Ovary (tissue), 9 donors: Measurements from ENCODE around the gene TAF11. TPM values are rescaled to one million over a fixed set of nuclear protein-coding genes. Genes with fewer than 3 reads are reported as not detected.

Experiments used
- DNase-seq, 5 donors: peaks; one replicate each; pipeline ENCODE4 v3.0.0-alpha.2; 2019 to 2020
- H3K27ac ChIP-seq, 2 donors: fragments of 200-600 bp; one replicate each; pipeline versions ENCODE4 v1.5.1 to v1.8.0; 2019 to 2022
- H3K27me3 ChIP-seq: fragments of 200-600 bp; one replicate; pipeline ENCODE4 v1.8.0; 2022
- H3K36me3 ChIP-seq: fragments of 200-600 bp; sonication (generic); one replicate; pipeline ENCODE4 v1.5.1; 2019
- H3K4me1 ChIP-seq: one replicate; pipeline ENCODE4 v1.8.1; 2013; ENCODE audit warnings: mild to moderate bottlenecking, moderate library complexity; ENCODE audit not compliant: insufficient read depth
- H3K4me3 ChIP-seq: fragments of 200-600 bp; sonication (generic); one replicate; pipeline ENCODE4 v1.5.1; 2017
- H3K9me3 ChIP-seq, 2 donors: fragments of 200-600 bp in 1 of 2; sonication (generic) in 1 of 2; one replicate each; pipeline versions ENCODE4 v1.5.1 to v1.8.1; 2013 to 2019; ENCODE audit warnings: mild to moderate bottlenecking in 1 of 2, moderate library complexity in 1 of 2
- EP300 ChIP-seq: sonication (generic); formaldehyde crosslinking; IDR thresholded peaks from one replicate; pipeline ENCODE4 v1.6.1; 2017; ENCODE audit warnings: antibody characterized with exemption
- POLR2A ChIP-seq: fragments of 450-650 bp; IDR thresholded peaks from one replicate; pipeline ENCODE4 v1.6.1; 2017; ENCODE audit warnings: antibody characterized with exemption, mild to moderate bottlenecking, moderate library complexity
- WGBS, 3 donors: extraction: QIAGEN DNeasy Blood & Tissue Kit in 1 of 3; methylation state at CpG; one replicate each; pipeline versions ENCODE4 v1.1.5 to v1.1.7; 2013 to 2017; 5-methylcytosine and 5-hydroxymethylcytosine counted together
- intact Hi-C, 4 donors: fragments of 100-400 bp; cut with DNase I; formaldehyde crosslinking; loops; one replicate each; pipeline versions ENCODE4 v1.11.0 to v1.15.1; 2022 to 2023
- polyA plus RNA-seq, 2 donors: library from polyadenylated mRNA; stranded (reverse); fragments of 200-250 nt in 1 of 2; fragments of 350-450 nt in 1 of 2; fragmentation: Illumina TruSeq in 1 of 2; extraction: RNeasy Lipid Tissue Mini Kit (QIAGEN cat#74804) in 1 of 2; gene quantifications; one replicate each; pipeline ENCODE4 v1.2.3, GENCODE V29; 2013 to 2014
- total RNA-seq, 7 donors: library from RNA; depleted of rRNA in 2 of 7; stranded (reverse); fragments of >200 nt in 2 of 7; fragmentation: NEBNext Ultra II Directional in 3 of 7; extraction: Animal tissue kit (Norgen Biotek cat#: 25700) in 3 of 7; gene quantifications; one replicate each; pipeline versions ENCODE4 v1.1.0 to v1.2.4, GENCODE V29; 2016 to 2023
- TF ChIP-seq, protein P1 (sequence below), 3 donors: fragments of 450-650 bp in 2 of 3; fragments of 200-600 bp in 1 of 3; IDR thresholded peaks; one replicate each; pipeline versions ENCODE4 v1.5.1 to v1.8.0; 2016 to 2022; ENCODE audit warnings: antibody characterized with exemption in 3 of 3, mild to moderate bottlenecking in 1 of 3
- donor health status: DM: no; HTN: no; CAD: no; lungs with moderate emphysema.
- donor health status: DM: no; HTN: no; CAD: no.
- donor health status: Bipolar disorder and iron deficiency.
- donor health status: DM: yes; HTN: yes; CAD: no.
- donor health status: DM: no; HTN: no; CAD: no.
- donor health status: DM: yes; HTN: yes; CAD: no.

TAF11 gene
- total and polyA plus RNA-seq, 9 donors: 16.0 to 30.8 (median 19.4) TPM

DNA sequence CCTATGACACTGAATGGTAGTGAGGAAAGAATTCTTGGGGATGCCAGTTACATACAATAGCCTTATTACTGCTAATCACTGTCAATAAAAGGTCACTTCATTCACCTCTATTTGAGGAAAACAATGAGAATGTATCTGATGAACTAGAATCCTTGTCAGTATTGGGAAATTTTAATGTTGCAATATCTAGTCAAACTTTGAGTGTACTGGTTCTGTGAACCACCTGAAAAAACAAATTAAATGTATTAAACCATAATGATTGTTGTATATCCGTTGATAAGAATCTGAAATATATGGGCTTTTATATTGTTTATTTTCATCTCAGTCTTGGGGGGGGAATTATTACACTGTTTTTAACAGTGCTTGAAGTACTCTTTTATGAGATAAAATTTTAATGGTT lies 10.6 kb downstream of the TAF11 start:
- WGBS, 3 donors: 84 to 89% (median 88%) methylated on average over 1 of the region's 1 CpG
- H3K9me3 ChIP-seq: no peaks in the 10 kb centered on the region
- H3K36me3 ChIP-seq: no peaks in the 10 kb centered on the region
- H3K27me3 ChIP-seq: no peaks in the 10 kb centered on the region
- intact Hi-C loops: no loop called here
- no peak for DNase-seq
- no peak overlapping the region for H3K27ac ChIP-seq
- TF ChIP-seq, protein P1, sequence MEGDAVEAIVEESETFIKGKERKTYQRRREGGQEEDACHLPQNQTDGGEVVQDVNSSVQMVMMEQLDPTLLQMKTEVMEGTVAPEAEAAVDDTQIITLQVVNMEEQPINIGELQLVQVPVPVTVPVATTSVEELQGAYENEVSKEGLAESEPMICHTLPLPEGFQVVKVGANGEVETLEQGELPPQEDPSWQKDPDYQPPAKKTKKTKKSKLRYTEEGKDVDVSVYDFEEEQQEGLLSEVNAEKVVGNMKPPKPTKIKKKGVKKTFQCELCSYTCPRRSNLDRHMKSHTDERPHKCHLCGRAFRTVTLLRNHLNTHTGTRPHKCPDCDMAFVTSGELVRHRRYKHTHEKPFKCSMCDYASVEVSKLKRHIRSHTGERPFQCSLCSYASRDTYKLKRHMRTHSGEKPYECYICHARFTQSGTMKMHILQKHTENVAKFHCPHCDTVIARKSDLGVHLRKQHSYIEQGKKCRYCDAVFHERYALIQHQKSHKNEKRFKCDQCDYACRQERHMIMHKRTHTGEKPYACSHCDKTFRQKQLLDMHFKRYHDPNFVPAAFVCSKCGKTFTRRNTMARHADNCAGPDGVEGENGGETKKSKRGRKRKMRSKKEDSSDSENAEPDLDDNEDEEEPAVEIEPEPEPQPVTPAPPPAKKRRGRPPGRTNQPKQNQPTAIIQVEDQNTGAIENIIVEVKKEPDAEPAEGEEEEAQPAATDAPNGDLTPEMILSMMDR (IDR thresholded peaks at IDR 0.05): no peak
- TF ChIP-seq EP300: no peak
- no peak for TF ChIP-seq POLR2A
- no peaks in the 10 kb centered on the region for H3K4me1 ChIP-seq
- no peak overlapping the region for H3K4me3 ChIP-seq

DNA sequence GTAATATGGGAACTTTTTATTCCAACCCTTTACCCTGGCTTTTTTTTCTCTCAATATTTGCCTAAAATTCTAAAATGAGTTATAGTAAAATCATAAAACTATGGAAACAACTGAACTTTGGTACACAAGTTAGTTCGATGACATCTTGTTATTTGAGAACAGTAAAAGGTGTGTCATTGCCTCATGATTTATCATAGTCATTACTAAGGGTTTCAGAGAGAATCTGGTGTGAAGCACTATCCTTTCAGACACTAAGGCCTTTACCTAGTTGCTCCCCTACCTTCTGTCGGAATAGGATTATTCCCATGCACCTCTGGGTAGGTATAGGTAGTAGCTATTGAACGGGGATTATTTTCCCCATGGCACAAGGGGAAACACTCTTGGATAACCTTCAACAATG lies 11.4 kb downstream of the TAF11 start:
- H3K36me3 ChIP-seq: no peaks in the 10 kb centered on the region
- no peaks in the 10 kb centered on the region for H3K4me1 ChIP-seq
- H3K9me3 ChIP-seq: no peaks in the 10 kb centered on the region
- H3K4me3 ChIP-seq: no peak overlapping the region
- TF ChIP-seq, protein P1 (IDR thresholded peaks at IDR 0.05): no peak
- TF ChIP-seq POLR2A: no peak
- no peak for TF ChIP-seq EP300
- DNase-seq: no peak
- intact Hi-C loops: no loop called here
- no peaks in the 10 kb centered on the region for H3K27me3 ChIP-seq
- 86 to 93% (median 91%) methylated on average over 3 of the region's 3 CpGs for WGBS, 3 donors
- H3K27ac ChIP-seq: no peak overlapping the region

DNA sequence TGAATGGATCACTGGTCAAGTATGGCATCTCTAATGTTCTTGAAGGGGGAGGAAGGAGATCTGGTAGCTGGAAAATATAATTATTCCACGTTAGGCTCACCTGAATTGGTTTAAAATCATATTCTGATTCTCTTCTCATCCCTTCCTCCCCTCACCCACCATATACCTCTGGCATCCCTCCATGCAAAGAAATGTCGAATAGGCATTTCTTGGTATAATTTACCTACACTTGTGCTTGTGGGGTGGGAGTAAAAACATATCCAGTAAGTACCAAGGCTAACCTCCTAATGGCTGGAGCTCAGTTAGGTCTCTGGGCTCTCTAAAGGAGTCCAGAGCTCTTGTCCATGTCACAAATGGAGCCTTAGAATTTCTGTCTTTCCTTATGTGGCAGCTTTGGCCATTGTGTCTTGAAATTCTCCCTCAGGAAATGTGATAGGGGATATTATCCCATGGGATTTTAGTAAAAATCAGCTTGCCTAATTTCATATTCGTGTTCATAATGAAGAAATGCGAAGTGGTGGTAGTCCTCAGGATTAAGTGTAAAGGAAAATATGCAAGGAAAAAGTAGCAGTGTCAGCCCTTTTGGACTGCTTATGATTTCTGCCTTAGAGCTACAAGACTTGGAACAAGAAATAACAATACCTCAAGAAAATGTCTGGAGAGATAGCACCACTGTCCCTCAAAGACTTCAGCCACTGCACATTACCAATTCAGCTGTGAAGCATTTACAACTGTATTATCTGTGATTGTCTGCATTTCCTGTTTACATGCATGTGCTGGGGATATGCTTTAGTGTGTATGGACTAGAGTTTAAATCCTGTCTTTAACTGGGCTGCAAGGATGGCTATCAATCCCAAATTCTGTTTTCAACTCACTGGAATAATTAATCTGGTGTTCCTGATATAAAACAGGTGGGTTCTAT lies 12.3 kb downstream of the TAF11 start:
- no peak for DNase-seq
- no peaks in the 10 kb centered on the region for H3K9me3 ChIP-seq
- H3K27me3 ChIP-seq: no peaks in the 10 kb centered on the region
- H3K27ac ChIP-seq: no peak overlapping the region
- no peaks in the 10 kb centered on the region for H3K4me1 ChIP-seq
- intact Hi-C loops: no loop called here
- H3K36me3 ChIP-seq: no peaks in the 10 kb centered on the region
- TF ChIP-seq EP300: no peak
- TF ChIP-seq, protein P1 (IDR thresholded peaks at IDR 0.05): no peak
- no peak for TF ChIP-seq POLR2A
- no peak overlapping the region for H3K4me3 ChIP-seq
- WGBS, 3 donors: 78 to 82% (median 79%) methylated on average over 4 of the region's 4 CpGs

DNA sequence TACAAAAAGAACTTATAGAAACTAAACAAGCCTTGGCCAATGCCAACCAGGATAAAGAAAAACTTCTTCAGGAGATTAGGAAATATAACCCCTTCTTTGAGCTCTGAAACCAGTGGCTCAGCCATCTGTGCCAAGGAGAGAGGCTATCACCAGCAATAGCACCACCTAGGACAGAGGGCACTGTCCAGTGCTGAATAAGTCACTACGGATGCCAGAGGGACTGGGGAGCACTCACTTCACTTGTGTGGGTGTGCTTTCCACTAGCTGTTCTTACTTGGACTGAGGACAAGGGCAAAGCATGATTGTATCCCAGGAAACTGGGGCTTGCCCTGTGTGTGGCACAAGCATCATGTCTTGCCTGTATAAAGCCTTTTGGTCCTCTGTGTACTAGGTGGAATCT lies 15.5 kb downstream of the TAF11 start:
- DNase-seq: no peak
- TF ChIP-seq POLR2A: no peak
- no peak for TF ChIP-seq EP300
- no peaks in the 10 kb centered on the region for H3K4me1 ChIP-seq
- 43 to 50% (median 45%) methylated on average over 1 of the region's 1 CpG for WGBS, 3 donors
- H3K4me3 ChIP-seq: no peak overlapping the region
- no peaks in the 10 kb centered on the region for H3K36me3 ChIP-seq
- H3K9me3 ChIP-seq: no peaks in the 10 kb centered on the region
- no peak overlapping the region for H3K27ac ChIP-seq
- H3K27me3 ChIP-seq: no peaks in the 10 kb centered on the region
- intact Hi-C loops: no loop called here

DNA sequence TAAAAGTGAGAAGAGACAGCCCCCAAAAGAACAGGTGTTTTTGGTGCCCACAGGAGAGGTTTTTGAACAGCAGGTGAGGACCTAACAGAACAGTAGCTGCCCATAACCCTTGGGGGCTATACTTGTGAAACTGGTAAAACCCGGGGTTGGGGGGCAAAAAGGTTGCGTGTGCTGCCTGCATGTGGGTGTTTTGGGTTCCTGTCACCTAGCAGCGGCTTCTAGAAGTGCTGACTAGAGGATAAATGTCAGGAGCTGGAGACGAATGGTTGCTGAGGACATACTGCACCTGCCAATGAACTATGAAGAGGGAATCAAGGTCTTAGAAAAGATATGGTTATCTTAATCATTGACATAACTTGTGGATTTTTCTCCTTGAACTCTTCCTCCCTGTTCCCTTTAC lies 16.0 kb downstream of the TAF11 start:
- TF ChIP-seq EP300 (no peak), POLR2A (no peak)
- TF ChIP-seq, protein P1 (IDR thresholded peaks at IDR 0.05): no peak
- 63 to 80% (median 66%) methylated on average over 4 of the region's 4 CpGs for WGBS, 3 donors
- no peaks in the 10 kb centered on the region for H3K27me3 ChIP-seq
- no peaks in the 10 kb centered on the region for H3K36me3 ChIP-seq
- DNase-seq: no peak
- H3K4me3 ChIP-seq: no peak overlapping the region
- no peaks in the 10 kb centered on the region for H3K9me3 ChIP-seq
- no peak overlapping the region for H3K27ac ChIP-seq
- intact Hi-C loops: no loop called here
- H3K4me1 ChIP-seq: no peaks in the 10 kb centered on the region
